Activated CD4-positive, alpha-beta T cell treated with anti-CD3 and anti-CD28 coated beads for 24 hours (primary cell): ENCODE results near the gene EIF5A.

Source experiments
- DNase-seq, 2 donors: peaks; one replicate each; pipeline ENCODE4 v3.0.0-alpha.2; 2020; ENCODE audit warnings: low read depth in 2 of 2

EIF5A gene

GRCh38 chr17:7313088-7313889 lies 5.9 kb downstream of the EIF5A start:
- no peak for DNase-seq

GRCh38 chr17:7313890-7314718 lies 6.7 kb downstream of the EIF5A start:
- DNase-seq = no peak

GRCh38 chr17:7314719-7315569 lies 7.5 kb downstream of the EIF5A start, which contains the start of gene GPS2:
GPS2 (minus strand) TSS chr17:7315360; CDS start chr17:7315052, 308 bp downstream.
- DNase-seq = peak; percentile 86 to 92

- DNase-seq = no peak
These were observed 8.3 kb downstream of the EIF5A start for GRCh38 chr17:7315570-7316235.

- DNase-seq = no peak
These were observed 9.9 kb downstream of the EIF5A start for GRCh38 chr17:7317161-7317803.

- no peak for DNase-seq
These were observed 10.9 kb downstream of the EIF5A start for GRCh38 chr17:7318121-7318860.

GRCh38 chr17:7321466-7321865 lies 14.0 kb downstream of the EIF5A start:
- no peak for DNase-seq

- DNase-seq = no peak
These were observed 15.2 kb downstream of the EIF5A start for GRCh38 chr17:7322520-7323194.

- peak; percentile 49 to 56 for DNase-seq
These were observed 16.5 kb downstream of the EIF5A start for GRCh38 chr17:7323731-7324437.

GRCh38 chr17:7324438-7324779 lies 17.0 kb downstream of the EIF5A start:
- DNase-seq = no peak

GRCh38 chr17:7325031-7325528 lies 17.7 kb downstream of the EIF5A start:
- DNase-seq = no peak

GRCh38 chr17:7326186-7326585 lies 18.8 kb downstream of the EIF5A start:
- DNase-seq = no peak

- no peak for DNase-seq
These were observed 19.6 kb downstream of the EIF5A start for GRCh38 chr17:7327056-7327455.

GRCh38 chr17:7327501-7327900 lies 20.1 kb downstream of the EIF5A start:
- no peak for DNase-seq

- DNase-seq = no peak
These were observed 20.6 kb downstream of the EIF5A start for GRCh38 chr17:7328009-7328408.

- no peak for DNase-seq
These were observed 21.5 kb downstream of the EIF5A start, which contains the start of gene NEURL4 for GRCh38 chr17:7328840-7329373. NEURL4 (minus strand) TSS chr17:7329335; CDS start chr17:7329312, 23 bp downstream.

- DNase-seq = peak; percentile 91 to 94
These were observed 22.1 kb downstream of the EIF5A start for GRCh38 chr17:7329374-7329996.
